Erythroblast (primary cell): ENCODE data around the gene DAPK2.

Experiments used
- GATA1 ChIP-seq: IDR thresholded peaks from 2 replicates; pipeline ENCODE4 v1.6.1; 2011; ENCODE audit warnings: low read depth, mild to moderate bottlenecking, control low read depth, low read length, moderate library complexity
- POLR2A ChIP-seq: IDR thresholded peaks from 2 replicates; pipeline ENCODE4 v1.6.1; 2011; ENCODE audit warnings: mild to moderate bottlenecking, low read length

- TF ChIP-seq POLR2A (no peak), GATA1 (no peak)
Observed at GRCh38 chr15:63992300-63992699, 54.0 kb downstream of the DAPK2 start.
